PC-9 (cell line): Measurements from ENCODE around the gene GABARAPL1.

Source experiments
- CTCF ChIP-seq: fragments of 200-600 bp; sonication (generic); conservative IDR thresholded peaks from 2 replicates; pipeline ENCODE4 v1.6.1; 2017; ENCODE audit warnings: mixed run types, antibody characterized with exemption, mild to moderate bottlenecking, moderate library complexity
- EZH2 ChIP-seq: fragments of 200-600 bp; sonication (generic); IDR thresholded peaks from 2 replicates; pipeline ENCODE4 v1.8.0; 2017; ENCODE audit warnings: antibody characterized with exemption, low read depth

GRCh38 chr12:10236720-10237119, 24.0 kb downstream of the GABARAPL1 start:
- TF ChIP-seq CTCF: no peak
- no peak for TF ChIP-seq EZH2
